RWPE2 (cell line): ENCODE data around the gene POLR1G.

Experiments used
- ATAC-seq: fragments of 200-7000 bp; cut with Tn5 transposase; 3 replicates; pipeline ENCODE4 v1.9.1; 2021; ENCODE audit warnings: low read depth
- DNase-seq: peaks from one replicate; pipeline ENCODE4 v3.0.0-alpha.2; 2020; ENCODE audit warnings: low spot score
- H3K27ac ChIP-seq: fragments of 450-650 bp; 2 replicates; pipeline ENCODE4 v1.5.1; 2017; ENCODE audit warnings: mild to moderate bottlenecking; ENCODE audit not compliant: poor library complexity, severe bottlenecking
- H3K27me3 ChIP-seq: fragments of 250-450 bp; sonication (Bioruptor Pico); 2 replicates; pipeline ENCODE4 v1.5.1; 2021; ENCODE audit warnings: mild to moderate bottlenecking, moderate library complexity; ENCODE audit not compliant: insufficient read depth, poor library complexity, severe bottlenecking
- H3K36me3 ChIP-seq: fragments of 250-450 bp; sonication (Bioruptor Pico); 2 replicates; pipeline ENCODE4 v1.5.1; 2020; ENCODE audit warnings: low read depth, mild to moderate bottlenecking, moderate library complexity
- H3K4me1 ChIP-seq: fragments of 250-450 bp; sonication (Bioruptor Pico); 2 replicates; pipeline ENCODE4 v1.5.1; 2021; ENCODE audit warnings: mild to moderate bottlenecking, moderate library complexity; ENCODE audit not compliant: insufficient read depth, poor library complexity, severe bottlenecking
- H3K4me3 ChIP-seq: fragments of 250-450 bp; sonication (Bioruptor Pico); 2 replicates; pipeline ENCODE4 v1.5.1; 2021; ENCODE audit warnings: mild to moderate bottlenecking, moderate library complexity; ENCODE audit not compliant: severe bottlenecking
- H3K9me3 ChIP-seq: fragments of 250-450 bp; sonication (Bioruptor Pico); 2 replicates; pipeline ENCODE4 v1.5.1; 2021; ENCODE audit warnings: mild to moderate bottlenecking, moderate library complexity; ENCODE audit not compliant: severe bottlenecking
- TF ChIP-seq, protein P1 (sequence below): fragments of 450-650 bp; IDR thresholded peaks from one replicate; pipeline ENCODE4 v1.5.1; 2017; ENCODE audit warnings: mild to moderate bottlenecking, moderate library complexity; ENCODE audit not compliant: poor library complexity, severe bottlenecking

Gene POLR1G

DNA sequence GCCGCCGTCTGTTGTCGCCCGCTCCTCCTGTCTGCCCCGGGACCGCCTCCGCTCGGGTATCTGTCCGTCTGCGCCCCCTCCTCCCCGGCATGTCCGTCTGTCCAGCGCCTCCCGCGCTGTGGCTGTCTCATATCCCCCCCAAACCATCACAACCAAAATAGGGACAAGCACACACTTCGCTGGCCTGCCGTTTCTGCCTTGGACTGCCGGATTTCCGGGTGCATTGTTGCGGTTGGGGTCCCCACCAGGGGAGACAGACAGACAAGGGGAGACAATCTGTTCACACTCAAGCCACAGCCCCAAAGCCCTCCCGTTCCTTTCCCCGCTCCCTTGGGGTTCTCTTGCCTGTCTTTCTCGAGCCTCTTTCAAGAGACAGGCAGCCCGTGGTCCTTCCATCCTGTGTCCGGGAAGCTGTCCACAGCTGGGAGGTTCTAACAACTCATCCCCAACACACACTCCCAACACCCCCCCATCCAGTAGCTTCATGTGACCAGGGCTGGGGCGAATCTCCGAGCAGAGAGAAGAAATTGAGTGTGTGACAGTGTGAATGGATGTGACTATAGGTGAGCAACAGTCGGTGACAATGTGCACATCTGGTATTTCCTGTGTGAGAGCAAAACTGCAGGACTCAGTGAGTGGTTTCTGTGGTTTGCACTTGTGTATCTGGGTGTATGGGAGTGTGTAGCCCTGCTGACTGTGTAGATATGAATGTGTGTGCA is 44.8 kb downstream of the POLR1G start:
- Histone ChIP-seq H3K27ac (peak overlapping the region; percentile 90), H3K9me3 (no peaks in the 10 kb centered on the region), H3K4me1 (peaks cover 52% of the 10 kb centered on the region), H3K27me3 (no peaks in the 10 kb centered on the region), H3K36me3 (no peaks in the 10 kb centered on the region), H3K4me3 (peak overlapping the region; percentile 45)
- DNase-seq (no peak), ATAC-seq (no peak)
- TF ChIP-seq, protein P1, sequence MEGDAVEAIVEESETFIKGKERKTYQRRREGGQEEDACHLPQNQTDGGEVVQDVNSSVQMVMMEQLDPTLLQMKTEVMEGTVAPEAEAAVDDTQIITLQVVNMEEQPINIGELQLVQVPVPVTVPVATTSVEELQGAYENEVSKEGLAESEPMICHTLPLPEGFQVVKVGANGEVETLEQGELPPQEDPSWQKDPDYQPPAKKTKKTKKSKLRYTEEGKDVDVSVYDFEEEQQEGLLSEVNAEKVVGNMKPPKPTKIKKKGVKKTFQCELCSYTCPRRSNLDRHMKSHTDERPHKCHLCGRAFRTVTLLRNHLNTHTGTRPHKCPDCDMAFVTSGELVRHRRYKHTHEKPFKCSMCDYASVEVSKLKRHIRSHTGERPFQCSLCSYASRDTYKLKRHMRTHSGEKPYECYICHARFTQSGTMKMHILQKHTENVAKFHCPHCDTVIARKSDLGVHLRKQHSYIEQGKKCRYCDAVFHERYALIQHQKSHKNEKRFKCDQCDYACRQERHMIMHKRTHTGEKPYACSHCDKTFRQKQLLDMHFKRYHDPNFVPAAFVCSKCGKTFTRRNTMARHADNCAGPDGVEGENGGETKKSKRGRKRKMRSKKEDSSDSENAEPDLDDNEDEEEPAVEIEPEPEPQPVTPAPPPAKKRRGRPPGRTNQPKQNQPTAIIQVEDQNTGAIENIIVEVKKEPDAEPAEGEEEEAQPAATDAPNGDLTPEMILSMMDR = no peak

DNA sequence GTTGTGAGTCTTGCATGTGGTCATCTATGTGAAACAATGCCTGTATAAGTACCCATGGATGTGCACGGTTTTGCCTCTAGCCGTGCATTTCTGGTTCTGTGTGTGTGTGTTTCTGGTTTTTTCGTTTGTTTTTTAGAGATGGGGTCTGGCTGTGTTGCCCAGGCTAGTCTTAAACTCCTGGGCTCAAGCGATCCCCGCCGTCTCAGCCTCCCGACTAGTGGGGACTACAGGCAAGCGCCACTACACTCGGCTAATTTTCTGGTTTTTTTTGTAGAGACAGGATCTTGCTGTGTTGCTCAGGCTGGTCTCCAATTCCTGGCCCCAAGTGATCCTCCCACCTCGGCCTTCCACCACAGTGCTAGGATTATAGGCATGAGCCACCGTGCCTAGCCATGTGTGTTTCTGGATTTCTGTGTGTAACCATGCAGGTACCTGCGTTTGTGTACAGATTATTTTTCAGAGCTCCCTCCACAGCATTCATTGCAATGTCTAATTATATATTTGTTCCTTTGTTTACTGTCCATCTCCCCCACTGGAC is 45.5 kb downstream of the POLR1G start:
- H3K27me3 ChIP-seq = no peaks in the 10 kb centered on the region
- DNase-seq (no peak), ATAC-seq (no peak)
- H3K9me3 ChIP-seq = no peaks in the 10 kb centered on the region
- peaks cover 48% of the 10 kb centered on the region for H3K4me1 ChIP-seq
- H3K27ac ChIP-seq = peak overlapping the region; percentile 90
- H3K36me3 ChIP-seq = no peaks in the 10 kb centered on the region
- TF ChIP-seq, protein P1 = no peak
- no peak overlapping the region for H3K4me3 ChIP-seq

DNA sequence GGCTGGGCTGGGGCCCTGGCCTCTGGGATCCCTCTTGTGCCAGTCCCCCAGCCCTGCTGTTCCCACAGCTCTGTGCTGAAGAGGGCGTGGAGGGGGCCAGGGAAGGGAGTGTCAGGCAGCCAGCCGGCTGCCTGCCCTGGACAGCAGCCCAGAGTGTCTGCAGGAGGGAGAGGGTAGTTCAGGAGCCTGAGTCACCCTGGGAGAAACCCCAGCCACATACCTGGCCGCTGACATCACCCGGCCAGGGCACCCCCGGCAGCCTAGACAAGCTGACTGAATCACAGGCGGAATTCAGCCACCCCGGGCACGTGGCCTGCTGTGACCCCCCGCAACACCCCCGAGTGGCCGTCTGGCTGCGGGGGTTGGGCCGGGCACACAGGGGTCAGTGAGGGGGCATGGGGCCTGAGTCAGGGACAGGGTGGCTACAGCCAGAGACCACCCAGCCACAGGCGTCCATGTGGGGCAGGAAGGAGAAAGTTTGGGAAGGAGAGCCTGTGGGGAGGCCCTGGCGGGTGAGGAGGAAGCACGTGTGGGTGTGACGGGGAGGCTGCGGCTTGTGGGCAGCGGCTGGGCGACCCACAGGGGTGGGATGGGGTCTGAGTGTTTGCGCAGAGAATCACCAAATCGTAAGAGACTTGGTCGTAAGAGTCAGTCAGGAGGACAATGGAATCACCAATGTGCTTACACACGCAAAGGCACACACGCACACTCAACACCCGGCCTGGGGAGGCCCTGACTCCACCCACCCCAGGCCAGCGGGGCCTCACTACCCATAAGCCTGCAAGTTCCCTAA is 49.5 kb downstream of the POLR1G start:
- TF ChIP-seq, protein P1 = no peak
- ATAC-seq (peak; percentile 94), DNase-seq (peak; percentile 98)
- Histone ChIP-seq H3K27ac (peak overlapping the region; percentile 90), H3K36me3 (no peaks in the 10 kb centered on the region), H3K4me1 (peaks cover 17% of the 10 kb centered on the region), H3K9me3 (no peaks in the 10 kb centered on the region), H3K4me3 (no peak overlapping the region), H3K27me3 (no peaks in the 10 kb centered on the region)

DNA sequence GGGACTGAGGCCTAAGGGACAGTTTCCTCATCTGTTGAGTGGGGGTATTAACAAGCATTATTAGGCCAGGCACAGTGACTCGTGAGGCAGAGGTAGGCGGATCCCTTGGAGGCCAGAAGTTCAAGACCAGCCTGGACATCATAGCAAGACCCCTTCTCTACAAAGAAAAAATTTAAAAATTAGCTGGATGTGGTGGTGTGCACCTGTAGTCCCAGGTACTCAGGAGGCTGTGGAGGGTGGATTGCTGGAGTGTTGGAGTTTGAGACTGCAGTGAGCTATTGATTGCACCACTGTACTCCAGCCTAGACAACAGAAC is 50.0 kb downstream of the POLR1G start:
- no peaks in the 10 kb centered on the region for H3K36me3 ChIP-seq
- H3K9me3 ChIP-seq = no peaks in the 10 kb centered on the region
- ATAC-seq = no peak
- peaks cover 12% of the 10 kb centered on the region for H3K4me1 ChIP-seq
- DNase-seq = no peak
- no peaks in the 10 kb centered on the region for H3K27me3 ChIP-seq
- TF ChIP-seq, protein P1 = no peak
- no peak overlapping the region for H3K4me3 ChIP-seq
- peak overlapping the region; percentile 90 for H3K27ac ChIP-seq

DNA sequence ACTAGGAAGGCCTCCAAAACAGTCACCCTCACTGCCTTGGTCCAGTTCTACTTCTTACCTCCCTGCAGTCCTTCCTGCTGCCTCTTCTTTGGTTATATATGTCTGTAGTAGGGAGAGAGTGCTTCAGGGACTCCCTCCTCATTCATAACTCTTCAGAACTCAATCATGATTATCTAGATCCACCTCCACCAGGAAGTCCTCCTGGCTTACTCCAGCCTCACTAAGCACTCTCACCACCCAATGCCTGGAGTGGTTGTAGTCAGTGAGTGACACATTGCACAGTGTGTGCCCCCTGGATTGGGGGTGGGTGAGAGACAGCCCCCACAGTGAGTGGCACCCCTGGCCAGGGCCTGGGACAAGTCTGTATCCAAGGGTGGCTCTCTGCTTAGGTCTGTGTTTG is 51.3 kb downstream of the POLR1G start:
- TF ChIP-seq, protein P1 = no peak
- no peaks in the 10 kb centered on the region for H3K36me3 ChIP-seq
- H3K4me3 ChIP-seq = no peak overlapping the region
- no peak for ATAC-seq
- peaks cover 12% of the 10 kb centered on the region for H3K4me1 ChIP-seq
- no peak overlapping the region for H3K27ac ChIP-seq
- no peaks in the 10 kb centered on the region for H3K9me3 ChIP-seq
- DNase-seq = no peak
- no peaks in the 10 kb centered on the region for H3K27me3 ChIP-seq
